Measurements from ENCODE around the gene TRIM67.

- no peak for TF ChIP-seq CTCF (IDR thresholded peaks at IDR 0.05)
- no peak for TF ChIP-seq EZH2 (IDR thresholded peaks at IDR 0.05)
These were observed 54.6 kb downstream of the TRIM67 start for GRCh38 chr1:231216498-231216897.
